ENCODE results near the gene APOL2. TPM values are rescaled to one million over a fixed set of nuclear protein-coding genes. Genes with fewer than 3 reads are reported as not detected.

The APOL2 gene
- total RNA-seq, 4 donors from 2014 or later, result 3.8 to 142 (median 47.8) TPM

GRCh38 chr22:36182056-36182455 lies 57.3 kb downstream of the APOL2 start:
- H3K27me3 ChIP-seq, result no peaks in the 10 kb centered on the region
- no peak for DNase-seq
- no peak overlapping the region for H3K4me3 ChIP-seq
- no peak overlapping the region for H3K27ac ChIP-seq
- WGBS, 2 donors (ENCODE audit: low coverage in 1 of 2), result 83% methylated on average over 7 of the region's 7 CpGs; no CpG with 5 or more reads in 1 of the 2 donors
- intact Hi-C loops (cut with DNase I; ENCODE audit: low total_unique reads), result no loop called here
- no peaks in the 10 kb centered on the region for H3K36me3 ChIP-seq
- H3K9me3 ChIP-seq, result no peaks in the 10 kb centered on the region
- no peak for TF ChIP-seq POLR2A (IDR thresholded peaks at IDR 0.05)
- TF ChIP-seq EP300 (IDR thresholded peaks at IDR 0.05; ENCODE audit: low read depth), result no peak
- no peak for TF ChIP-seq CTCF (IDR thresholded peaks at IDR 0.05)
- no peak for TF ChIP-seq POLR2AphosphoS5 (IDR thresholded peaks at IDR 0.05)
- in situ Hi-C loops (cut with MboI; ENCODE audit: low pct_ligation_motif_present in 1 of 4, low pct_unique_long_range_greater_than_20kb in 1 of 4, low sequenced_read_pairs in 3 of 4), result loop anchor here in 3 of 4 donors (5.0 to 25.0 kb wide), 2 partner anchors 40 to 305 kb away; partner anchors contain the start of gene TXN2 (in 2 of the 3)
- H3K4me1 ChIP-seq, result no peaks in the 10 kb centered on the region

- in situ Hi-C loops (cut with MboI; ENCODE audit: low pct_ligation_motif_present in 1 of 4, low pct_unique_long_range_greater_than_20kb in 1 of 4, low sequenced_read_pairs in 3 of 4), result loop anchor here in 3 of 4 donors (5.0 to 25.0 kb wide), 2 partner anchors 39 to 306 kb away; partner anchors contain the start of gene TXN2 (in 2 of the 3)
- intact Hi-C loops (cut with DNase I; ENCODE audit: low total_unique reads), result loop anchor here (2.0 kb wide), 1 partner anchor 34 kb away; no protein-coding TSS in a partner anchor
- Histone ChIP-seq H3K9me3 (no peaks in the 10 kb centered on the region), H3K36me3 (no peaks in the 10 kb centered on the region), H3K4me1 (no peaks in the 10 kb centered on the region), H3K27me3 (no peaks in the 10 kb centered on the region), H3K27ac (no peak overlapping the region), H3K4me3 (no peak overlapping the region)
- TF ChIP-seq POLR2A (IDR thresholded peaks at IDR 0.05), result no peak
- no peak for TF ChIP-seq EP300 (IDR thresholded peaks at IDR 0.05; ENCODE audit: low read depth)
- TF ChIP-seq CTCF (IDR thresholded peaks at IDR 0.05), result no peak
- TF ChIP-seq POLR2AphosphoS5 (IDR thresholded peaks at IDR 0.05), result no peak
- 76% methylated on average over 6 of the region's 6 CpGs; no CpG with 5 or more reads in 1 of the 2 donors for WGBS, 2 donors (ENCODE audit: low coverage in 1 of 2)
- no peak for DNase-seq
These were observed 58.4 kb downstream of the APOL2 start for GRCh38 chr22:36180928-36181327.

GRCh38 chr22:36180038-36180880 lies 59.1 kb downstream of the APOL2 start:
- in situ Hi-C loops (cut with MboI; ENCODE audit: low pct_ligation_motif_present in 1 of 4, low pct_unique_long_range_greater_than_20kb in 1 of 4, low sequenced_read_pairs in 3 of 4), result loop anchor here in 3 of 4 donors (5.0 to 25.0 kb wide), 2 partner anchors 38 to 307 kb away; partner anchors contain the start of gene TXN2 (in 2 of the 3)
- H3K27ac ChIP-seq, result no peak overlapping the region
- 57% methylated on average over 22 of the region's 22 CpGs; no CpG with 5 or more reads in 1 of the 2 donors for WGBS, 2 donors (ENCODE audit: low coverage in 1 of 2)
- H3K4me1 ChIP-seq, result no peaks in the 10 kb centered on the region
- intact Hi-C loops (cut with DNase I; ENCODE audit: low total_unique reads), result loop anchor here (2.0 kb wide), 1 partner anchor 33 kb away; no protein-coding TSS in a partner anchor
- no peak overlapping the region for H3K4me3 ChIP-seq
- no peaks in the 10 kb centered on the region for H3K36me3 ChIP-seq
- H3K27me3 ChIP-seq, result no peaks in the 10 kb centered on the region
- peak; percentile 87 for DNase-seq
- TF ChIP-seq CTCF (IDR thresholded peaks at IDR 0.05), result peak; percentile 79 to 91 (median 90)
- TF ChIP-seq POLR2AphosphoS5 (IDR thresholded peaks at IDR 0.05), result no peak
- H3K9me3 ChIP-seq, result no peaks in the 10 kb centered on the region

- no peak for DNase-seq
- in situ Hi-C loops (cut with MboI; ENCODE audit: low pct_ligation_motif_present in 1 of 4, low pct_unique_long_range_greater_than_20kb in 1 of 4, low sequenced_read_pairs in 3 of 4) (loop anchor here in 2 of 4 donors (25.0 kb wide), 1 partner anchor 310 kb away; the partner anchor contains the start of gene TXN2 (in 2 of the 2)), intact Hi-C loops (cut with DNase I; ENCODE audit: low total_unique reads) (no loop called here)
- Histone ChIP-seq H3K27me3 (no peaks in the 10 kb centered on the region), H3K4me3 (no peak overlapping the region), H3K4me1 (no peaks in the 10 kb centered on the region), H3K36me3 (no peaks in the 10 kb centered on the region), H3K9me3 (no peaks in the 10 kb centered on the region), H3K27ac (no peak overlapping the region)
- 68 to 79% methylated on average over 3 of the region's 3 CpGs for WGBS, 2 donors (ENCODE audit: low coverage in 1 of 2)
- TF ChIP-seq EP300 (IDR thresholded peaks at IDR 0.05; ENCODE audit: low read depth) (no peak), POLR2AphosphoS5 (IDR thresholded peaks at IDR 0.05) (no peak), CTCF (IDR thresholded peaks at IDR 0.05) (no peak), POLR2A (IDR thresholded peaks at IDR 0.05) (no peak)
These were observed 62.2 kb downstream of the APOL2 start for GRCh38 chr22:36177160-36177559.

Measured in transverse colon (tissue), 4 donors.